ENCODE results near the gene LRP10.
"Not testable (repeated sequence)": the region's sequence is repeated elsewhere in the genome, so short reads cannot be mapped to it uniquely, and the experiment has no call there.

LRP10 gene

DNA sequence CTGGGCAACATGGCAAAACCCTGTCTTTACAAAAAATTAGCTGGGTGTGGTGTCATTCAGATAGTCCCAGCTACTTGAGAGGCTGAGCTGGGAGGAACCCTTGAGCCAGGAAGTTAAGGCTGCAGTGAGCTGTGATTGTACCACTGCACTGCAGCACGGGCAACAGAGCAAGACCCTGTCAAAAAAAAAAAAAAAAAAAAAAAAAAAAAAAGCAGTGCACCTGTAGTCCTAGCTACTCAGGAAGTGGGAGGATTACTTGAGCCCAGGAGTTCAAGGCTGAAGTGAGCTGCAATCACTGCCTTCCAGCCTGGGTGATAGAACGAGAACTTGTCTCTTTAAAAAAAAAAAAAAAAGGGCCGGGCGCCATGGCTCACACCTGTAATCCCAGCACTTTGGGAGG, 17.1 kb downstream of the LRP10 start:
- no peak for DNase-seq

DNA sequence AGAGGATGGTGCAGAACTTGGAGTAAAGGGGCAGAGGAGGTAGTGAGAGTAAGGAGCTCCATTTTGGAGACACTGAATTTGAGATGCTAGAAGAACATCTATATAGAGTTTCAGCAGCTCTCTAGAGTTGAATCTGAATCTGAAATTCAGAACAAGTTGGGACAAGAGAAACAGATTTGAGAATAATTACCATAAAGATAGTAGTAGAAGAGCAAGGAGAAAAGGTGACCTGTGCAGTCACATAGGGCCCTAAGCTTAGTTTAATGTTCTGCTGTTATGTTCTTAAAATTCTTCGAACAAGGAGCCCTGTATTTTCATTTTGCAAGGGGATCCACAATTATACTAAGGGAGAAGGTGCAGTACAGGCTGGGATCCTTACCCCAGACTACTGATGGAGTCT, 18.9 kb downstream of the LRP10 start:
- no peak for DNase-seq

DNA sequence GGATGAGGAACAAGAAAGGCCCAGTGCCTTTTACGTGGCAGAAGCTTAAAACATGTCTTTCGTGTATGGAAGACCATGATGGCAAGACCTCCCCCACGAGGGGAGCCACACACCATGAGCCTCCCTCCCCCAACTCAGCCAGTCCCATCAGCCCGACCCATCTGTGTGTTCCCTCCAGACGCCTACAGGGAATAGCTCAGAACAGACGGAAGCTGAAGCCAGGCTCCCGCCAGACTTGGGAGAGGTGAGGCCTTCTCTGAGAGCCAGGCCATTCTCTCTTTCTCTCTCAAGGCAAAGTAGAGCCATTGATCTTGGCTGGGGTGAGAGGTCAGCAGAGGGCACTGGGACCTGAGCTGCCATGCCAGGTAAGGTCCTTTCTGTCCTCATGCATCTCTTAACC, 20.9 kb downstream of the LRP10 start:
- DNase-seq: no peak

DNA sequence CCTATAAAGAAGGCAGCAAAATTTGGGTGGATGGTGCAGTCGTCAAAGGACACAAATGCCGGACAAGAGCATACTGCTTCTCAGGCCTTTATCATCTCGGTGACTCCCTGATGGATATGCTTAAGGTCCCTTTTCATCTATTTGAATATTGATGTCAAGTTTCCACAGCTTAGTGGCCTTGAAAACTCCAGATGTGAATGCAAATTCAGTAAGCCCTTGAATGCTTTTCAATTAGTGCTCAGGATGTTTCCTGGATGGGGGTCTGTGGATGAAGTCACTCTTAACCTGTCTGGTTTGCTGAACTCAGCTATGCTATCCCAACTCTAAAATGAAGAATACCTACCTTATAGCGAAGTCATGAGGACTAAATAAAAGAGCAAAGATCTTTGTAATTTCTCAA, 22.2 kb downstream of the LRP10 start:
- no peak for DNase-seq

DNA sequence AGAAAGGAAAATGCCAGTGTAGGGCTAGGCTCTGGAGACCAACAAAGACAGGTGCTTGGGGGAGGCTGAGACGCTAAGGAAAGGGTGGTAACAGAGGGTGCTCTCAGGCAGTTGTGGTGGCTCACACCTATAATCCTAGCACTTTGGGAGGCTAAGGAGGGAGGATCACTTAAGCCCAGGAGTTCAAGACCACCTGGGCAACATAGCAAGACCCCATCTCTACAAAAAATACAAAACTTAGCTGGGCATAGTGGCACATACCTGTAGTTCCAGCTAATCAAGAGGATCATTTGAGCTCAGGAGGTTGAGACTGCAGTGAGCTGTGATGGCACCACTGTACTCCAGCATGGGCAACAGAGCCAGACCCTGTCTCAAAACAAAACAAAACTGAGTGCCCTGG, 23.9 kb downstream of the LRP10 start:
- no peak for DNase-seq

DNA sequence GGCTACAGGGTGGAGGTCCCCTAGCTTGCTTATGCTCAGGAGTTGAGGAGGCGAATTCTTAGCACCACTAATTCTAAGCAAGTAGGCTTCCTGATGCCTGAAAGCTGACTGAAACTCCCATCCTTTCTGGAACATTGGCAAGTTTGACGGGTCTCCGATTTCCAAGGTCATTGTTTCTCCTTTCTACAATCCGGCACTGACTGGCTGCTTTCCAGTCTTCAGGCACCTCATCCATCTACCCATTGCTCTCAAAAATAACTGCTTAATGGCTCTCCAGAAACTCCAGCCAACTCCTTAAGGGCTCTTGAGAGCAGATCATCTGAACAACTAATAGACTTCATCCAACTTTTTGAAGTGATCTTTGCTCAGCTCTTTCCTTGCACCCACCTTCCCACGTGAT, 24.8 kb downstream of the LRP10 start:
- no peak for DNase-seq

DNA sequence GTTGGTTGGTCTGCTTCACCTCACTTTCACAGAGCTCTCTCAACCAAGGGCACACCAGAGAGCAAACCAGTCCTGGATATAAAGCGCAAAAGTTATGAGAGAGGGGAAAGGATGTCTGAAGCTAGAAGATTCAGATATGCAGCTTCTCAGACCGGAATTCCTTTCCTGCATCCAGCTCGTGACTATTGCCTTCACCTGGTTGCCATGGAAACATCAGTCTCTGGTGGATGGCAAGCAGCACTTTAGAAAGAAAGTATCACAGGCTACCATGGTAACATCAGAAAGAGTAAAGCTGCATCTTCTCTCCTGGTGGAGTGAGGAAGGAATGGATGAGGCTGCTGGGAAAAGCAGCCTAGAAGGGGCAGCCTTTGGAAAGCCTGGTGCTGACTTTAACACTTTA, 25.2 kb downstream of the LRP10 start:
- DNase-seq: no peak

DNA sequence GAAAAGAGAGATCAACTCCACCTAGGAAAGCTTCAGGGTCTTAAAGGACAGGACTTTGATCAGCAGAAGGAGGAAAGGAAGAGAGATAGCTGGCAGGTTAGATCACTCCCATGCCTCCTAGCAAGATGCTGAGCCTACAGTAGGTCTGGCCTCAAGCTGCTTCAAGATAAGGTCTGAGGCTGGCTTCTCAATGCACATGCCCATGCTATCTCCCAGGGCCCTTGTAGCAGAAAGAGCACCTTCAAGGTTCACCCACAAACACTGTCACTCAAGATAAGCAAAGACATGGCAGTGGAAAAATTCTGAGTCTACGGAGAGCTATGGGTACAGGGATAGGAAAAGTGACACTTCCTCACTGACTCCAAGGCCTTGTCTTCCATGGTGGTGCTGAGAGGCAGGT, 25.8 kb downstream of the LRP10 start:
- DNase-seq: no peak

DNA sequence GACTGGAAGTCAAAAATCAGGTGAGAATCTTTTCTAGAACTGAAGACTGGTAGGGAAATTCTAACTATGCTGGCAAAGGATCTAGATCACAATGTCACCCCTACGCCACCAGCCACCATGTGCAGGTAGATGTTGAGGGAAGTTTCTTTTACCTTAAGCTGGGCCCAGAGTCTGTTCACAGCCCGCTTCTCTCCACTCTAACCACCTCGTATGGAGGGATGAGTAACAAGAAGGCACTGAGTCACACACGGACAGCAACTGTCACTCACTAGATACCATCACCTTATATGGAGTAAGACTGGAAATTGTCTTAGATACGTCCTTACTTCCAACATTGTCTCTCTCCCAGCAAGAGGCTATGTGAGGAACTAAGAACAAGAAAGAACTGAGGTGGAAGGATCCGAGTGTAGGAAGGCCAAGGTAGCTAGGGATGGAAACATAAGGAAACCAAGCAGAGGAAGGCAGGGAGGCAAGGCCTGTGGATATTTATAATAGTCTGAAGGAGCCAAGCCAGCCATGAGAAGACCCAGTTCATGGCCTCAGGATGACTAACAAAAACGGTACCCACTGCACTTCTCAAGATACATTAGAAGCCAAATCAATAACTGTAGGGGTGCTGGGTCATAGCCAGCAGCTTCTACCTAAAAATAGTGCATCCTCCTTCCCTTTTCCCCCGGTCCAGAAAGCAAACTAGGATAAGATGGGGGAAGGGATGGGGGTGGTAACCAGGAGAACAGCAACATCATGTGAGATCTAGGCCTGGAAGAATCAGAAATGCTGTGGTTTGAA, 27.0 kb downstream of the LRP10 start:
- DNase-seq: no peak

DNA sequence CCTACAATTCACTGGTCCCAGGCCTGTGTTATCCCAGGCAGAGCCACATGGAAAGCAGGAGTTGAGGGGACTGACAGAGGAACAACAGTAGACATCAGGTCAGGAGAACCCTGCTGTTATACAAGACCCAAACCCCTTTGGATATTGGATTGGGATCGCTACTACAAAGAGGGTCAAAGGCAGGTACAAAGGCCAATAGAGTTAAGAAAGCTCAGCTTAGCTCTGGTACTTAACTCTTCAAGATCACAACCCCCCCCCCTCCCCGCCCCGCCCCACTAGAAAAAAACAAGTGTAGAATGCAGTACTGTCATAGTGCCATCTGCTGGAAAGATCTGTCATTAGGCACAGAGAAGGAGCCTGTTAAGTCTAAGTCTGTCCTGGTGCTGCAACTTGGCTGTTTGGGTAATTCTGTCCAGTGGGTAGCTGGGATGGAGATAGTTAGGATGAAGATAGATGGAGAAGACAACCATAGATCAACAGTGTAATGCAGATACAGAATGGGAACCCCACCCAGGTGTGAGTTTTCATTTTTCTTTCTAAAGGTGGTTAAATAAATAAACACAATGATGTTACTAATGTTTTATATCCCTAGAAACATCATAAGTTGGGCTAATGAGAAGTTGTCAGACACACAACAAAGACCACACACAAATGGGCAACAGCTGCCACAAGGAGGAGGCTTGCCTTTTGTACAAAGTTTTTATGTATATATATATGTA, 28.7 kb downstream of the LRP10 start:
- peak; percentile 72 for DNase-seq

DNA sequence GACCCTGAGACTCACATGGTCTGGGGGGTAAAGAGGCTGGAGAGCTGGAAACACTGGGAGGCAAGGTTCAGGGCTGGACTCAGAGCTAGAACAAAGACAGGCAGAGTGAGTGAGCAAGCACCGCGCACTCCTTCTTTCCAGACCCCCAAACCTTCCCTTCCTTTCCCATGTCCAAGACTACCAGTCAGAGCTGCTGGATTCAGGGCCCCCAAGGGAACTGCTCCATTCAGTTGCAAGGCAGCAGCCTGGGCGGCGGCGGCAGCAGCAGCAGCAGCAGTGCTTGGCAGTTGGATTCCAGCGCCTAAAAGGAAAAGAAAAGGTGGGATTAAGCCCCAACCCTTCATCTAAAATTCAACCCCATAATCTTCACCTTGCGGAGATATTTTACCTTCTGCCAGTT, 30.3 kb downstream of the LRP10 start:
- DNase-seq: no peak

DNA sequence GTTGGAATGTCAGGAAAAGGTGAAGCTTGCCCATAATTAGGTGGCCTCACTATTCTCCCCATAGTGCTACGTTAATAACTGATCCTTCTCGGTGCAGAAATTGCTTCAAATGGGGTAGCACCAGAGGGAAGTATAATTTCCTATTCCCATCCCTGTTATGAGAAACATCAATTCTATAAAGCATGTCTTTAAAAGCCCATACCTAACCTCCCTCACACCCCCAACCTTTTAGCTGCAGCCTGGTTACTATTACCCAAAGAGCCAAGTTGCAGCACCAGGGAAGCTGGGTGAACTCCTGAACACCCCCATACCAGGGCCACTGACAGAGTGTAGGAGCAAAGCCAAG, 32.2 kb downstream of the LRP10 start:
- no peak for DNase-seq

DNA sequence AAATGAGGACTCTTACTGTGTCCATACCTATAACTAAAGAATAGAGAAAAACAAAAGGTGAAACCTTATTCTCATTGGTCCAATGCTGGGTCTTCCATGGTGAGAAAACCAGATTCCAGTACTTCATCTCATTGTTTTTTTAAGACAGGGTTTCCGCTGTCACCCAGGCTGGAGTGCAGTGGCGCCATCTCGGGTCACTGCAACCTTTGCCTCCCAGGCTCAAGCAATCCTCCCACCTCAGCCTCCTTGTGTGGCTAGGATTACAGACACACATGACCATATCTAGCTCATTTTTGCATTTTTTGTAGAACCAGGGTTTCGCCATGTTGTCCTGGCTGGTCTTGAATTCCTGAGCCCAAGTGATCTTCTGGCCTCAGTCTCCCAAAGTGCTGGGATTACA, 34.1 kb downstream of the LRP10 start:
- no peak for DNase-seq

DNA sequence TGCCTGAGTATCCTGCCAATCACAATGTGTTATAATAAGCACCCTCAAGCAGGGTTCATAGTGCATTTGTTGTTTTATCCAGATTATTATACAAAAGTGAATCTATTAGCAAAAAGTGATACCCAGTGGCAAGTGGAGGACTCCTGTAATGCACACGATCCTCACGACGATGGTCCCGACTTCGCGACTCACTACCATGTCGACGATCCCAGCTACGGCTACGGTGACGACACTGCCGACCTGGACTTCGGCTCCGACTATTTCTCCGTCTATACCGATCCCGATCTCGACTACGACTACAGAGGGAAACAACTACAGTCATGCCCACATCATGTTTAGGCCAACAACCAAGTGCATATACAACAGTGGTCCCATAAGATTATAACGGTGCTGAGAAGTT, 34.5 kb downstream of the LRP10 start:
- DNase-seq: no peak

DNA sequence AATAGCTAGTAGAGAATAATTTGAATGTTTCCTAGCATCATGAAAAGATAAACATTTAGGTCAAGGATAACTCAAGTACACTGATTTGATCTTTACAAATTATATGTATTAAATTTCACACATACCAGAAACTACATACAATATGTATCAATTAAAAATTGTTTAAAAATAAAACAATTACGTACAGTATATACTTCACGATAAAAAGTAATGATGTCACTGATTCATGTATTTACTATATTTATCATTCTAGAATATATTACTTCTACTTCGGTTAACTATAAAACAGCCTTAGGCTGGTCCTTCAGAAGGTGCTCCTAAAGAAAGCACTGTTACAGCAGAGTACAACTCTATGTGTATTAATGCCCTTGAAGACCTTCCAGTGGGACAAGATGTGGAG, 35.9 kb downstream of the LRP10 start:
- no peak for DNase-seq

DNA sequence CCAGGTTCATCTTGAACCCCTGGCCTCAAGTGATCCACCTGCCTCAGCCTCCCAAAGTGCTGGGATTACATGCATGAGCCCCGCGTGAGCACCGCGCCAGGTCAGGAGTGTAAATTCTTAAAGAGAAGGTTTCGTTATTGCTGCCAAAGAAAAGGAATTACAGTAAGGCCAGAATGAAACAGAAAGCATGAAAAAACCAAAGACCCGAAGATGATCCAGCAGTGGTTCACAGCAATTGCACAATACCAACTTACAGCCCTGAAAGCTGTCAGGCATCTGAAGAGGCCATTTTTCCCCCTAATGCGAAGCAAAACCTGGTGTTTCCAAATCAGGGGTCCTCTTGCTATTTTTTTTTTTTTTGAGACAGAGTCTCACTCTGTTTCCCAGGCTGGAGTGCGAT, 37.1 kb downstream of the LRP10 start:
- no peak for DNase-seq

DNA sequence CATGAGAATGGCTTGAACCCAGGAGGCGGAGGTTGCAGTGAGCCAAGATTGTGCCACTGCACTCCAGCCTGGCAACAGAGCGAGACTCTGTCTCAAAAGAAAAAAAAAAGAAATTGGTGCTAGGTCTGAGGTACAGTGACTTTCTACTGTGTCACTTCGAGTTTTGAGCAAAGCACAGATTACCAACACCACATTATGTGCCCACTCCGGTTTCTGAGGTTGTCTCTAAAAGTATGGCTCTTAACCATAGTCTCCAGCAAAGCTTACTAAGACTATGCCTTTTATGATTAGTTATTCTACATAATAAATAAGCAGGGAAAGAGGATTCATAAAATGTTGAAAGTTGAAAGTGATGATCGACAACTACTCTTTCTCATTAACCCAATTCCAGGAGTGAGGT, 39.4 kb downstream of the LRP10 start:
- no peak for DNase-seq

DNA sequence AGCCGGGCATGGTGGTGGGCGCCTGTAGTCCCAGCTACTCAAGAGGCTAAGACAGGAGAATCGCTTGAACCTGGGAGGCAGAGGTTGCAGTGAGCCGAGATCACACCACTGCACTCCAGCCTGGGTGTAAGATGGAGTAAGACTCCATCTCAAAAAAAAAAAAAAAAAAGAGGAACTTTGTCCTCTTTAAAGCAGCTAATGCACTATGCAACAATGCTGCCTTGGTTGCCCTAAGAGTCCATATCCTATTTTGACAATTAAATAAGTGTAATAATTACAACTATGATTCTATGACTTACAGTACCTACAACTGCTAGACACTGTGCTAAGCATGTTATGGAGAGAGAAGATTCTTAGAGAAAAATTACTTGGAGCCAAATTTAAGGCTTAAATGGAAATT, 43.3 kb downstream of the LRP10 start:
- DNase-seq: not testable (repeated sequence)

DNA sequence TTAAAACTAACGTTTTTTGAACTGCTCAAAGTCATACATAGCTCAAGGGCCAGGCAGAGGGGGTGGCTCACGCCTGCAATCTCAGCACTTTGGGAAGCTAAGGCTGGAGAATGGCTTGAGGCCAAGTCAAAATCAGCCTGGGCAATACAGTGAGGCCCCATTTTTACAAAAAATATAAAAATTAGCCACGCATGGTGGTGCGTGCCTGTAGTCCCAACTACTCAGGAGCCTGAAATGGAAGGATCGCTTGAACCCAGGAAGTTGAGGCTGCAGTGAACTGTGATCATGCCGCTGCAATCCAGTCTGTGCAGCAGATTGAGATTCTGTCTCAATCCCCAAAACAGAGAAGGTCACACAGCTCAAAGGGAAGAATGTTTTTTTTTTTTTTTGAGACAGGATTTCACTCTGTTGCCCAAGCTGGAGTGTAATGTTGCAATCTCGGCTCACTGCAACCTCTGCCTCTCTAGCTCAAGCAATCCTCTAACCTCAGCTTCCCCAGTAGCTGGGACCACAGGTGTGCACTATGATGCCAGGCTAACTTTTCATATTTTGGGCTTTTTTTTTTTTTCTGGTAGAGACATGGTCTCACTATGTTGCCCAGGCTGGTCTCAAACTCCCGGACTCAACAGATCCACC, 44.5 kb downstream of the LRP10 start:
- no peak for DNase-seq

DNA sequence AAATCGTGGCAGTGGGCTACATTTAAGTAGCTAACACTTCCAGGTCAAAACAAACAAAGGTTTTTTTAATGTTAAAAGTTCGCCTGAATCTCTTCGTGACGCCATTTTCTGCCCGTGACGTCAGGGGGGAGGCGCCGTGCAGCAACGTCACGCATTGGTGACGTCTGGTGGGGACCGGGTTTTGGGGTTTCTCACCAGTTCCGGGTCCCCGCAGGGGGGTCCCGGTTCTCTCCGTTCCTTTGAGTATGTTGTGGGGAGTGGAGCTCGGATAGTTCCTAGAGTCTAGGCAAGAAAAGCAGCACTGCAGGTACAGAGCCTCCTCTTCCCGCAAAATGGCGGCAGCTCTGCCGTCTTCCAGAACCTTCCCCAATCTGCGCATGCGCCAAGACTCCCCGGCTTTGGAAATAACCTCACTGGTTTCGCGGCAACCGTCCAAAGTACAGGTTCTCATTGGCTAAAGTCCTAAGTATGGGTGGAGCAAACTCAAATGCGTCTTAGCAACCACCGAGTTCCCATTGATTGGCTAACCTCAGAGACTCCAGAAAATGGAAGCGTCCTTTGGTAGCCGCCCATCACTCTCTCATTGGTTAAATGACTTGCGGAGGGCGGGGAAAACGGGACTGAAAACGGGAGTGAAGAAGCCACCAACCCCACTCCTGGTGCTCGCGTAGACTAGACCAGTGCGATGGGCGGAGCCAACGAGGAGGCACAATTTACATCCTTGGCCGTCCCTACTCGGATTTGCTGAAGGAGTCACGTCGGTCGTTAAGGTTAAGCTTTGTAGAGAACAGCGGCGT, 47.5 kb downstream of the LRP10 start, which contains the start of gene RBM23:
RBM23 (minus strand) TSS at position 346 of the 797 bp plus-strand sequence.
- DNase-seq: peak; percentile 100

DNA sequence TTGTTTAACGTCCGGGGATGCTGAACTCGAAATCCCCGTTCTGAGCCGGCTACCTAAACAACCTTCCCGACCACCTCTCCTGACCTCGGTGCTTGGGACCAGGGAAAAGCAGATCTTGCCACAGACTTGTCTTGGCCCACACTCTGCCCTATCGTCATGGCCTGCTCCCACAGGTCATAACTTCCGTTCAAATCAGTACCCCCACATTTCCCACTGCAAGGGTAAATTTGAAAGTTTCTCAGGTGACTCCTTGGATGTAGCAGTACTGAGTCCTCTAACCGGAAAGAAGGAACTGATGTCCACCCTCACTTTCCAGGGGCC, 48.0 kb downstream of the LRP10 start:
- DNase-seq: no peak

DNA sequence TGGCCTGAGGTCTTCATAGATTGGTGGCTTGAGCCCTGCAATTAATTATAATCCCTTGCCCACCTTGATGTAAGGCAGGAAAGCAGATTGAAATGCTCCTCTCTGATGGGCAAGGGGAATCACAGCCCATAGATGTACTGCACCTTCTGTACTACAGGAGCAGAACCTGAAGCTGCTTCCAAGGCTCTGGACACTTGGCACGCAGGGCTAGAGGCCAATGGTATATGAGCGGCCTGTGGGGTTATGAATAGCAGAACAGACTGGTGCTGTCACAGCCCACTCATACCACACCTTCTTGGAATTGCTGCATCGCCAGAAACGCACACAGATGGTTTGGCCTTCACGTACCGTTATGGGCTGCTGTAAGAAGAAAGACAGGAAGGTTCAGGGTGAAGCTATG, 49.2 kb downstream of the LRP10 start:
- DNase-seq: no peak

DNA sequence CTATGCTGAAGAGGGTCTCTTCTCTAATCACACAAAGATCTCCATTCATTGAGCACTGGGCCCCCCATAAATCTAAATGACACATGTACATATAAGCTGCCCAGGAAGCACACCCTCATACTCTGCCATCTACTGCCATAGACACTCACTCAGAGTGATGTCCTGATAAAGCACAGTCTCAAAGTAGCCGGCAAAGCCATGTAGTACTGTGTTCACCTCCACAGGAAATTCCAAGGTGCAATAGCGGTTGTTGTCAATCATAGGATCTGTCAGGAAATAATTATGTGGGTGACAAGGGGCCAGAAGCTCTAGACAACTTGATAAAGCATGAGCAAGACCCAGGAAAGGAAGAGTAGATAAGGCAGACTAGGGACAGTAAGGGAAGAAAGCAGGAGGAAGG, 50.8 kb downstream of the LRP10 start:
- DNase-seq: no peak

DNA sequence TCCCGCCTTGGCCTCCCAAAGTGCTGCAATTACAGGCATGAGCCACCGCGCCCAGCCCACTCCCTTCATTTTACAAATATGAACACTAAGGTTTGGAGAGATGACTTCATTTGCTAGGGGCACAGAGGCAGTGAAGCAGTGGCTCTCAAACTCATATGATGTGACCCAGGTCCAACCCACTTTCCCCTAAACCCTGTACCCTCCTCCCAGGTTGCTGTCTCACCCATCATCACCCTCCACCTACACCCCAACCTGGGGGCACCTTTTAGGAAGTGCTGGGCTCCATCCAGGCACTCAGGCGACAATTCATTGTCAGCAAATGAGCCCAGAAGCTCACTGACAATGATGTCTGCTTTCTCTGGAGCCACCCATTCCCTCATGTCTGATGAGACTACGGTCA, 52.2 kb downstream of the LRP10 start:
- DNase-seq: no peak
